ENCODE results near the gene CNGA3. TPM values are rescaled to one million over a fixed set of nuclear protein-coding genes. Genes with fewer than 3 reads are reported as not detected.

The CNGA3 gene
- total and polyA plus RNA-seq, 2 experiments from 2014 or later = not detected

GRCh38 chr2:98383166-98383565, 36.9 kb downstream of the CNGA3 start:
- Mint-ChIP-seq H3K27ac (no peak overlapping the region; the same call in 1 of the 2 replicates), H3K4me3 (no peak overlapping the region), H3K4me1 (peaks cover 9% of the 10 kb centered on the region; the same call in 2 of the 3 replicates), H3K9me3 (no peaks in the 10 kb centered on the region; the same call in 2 of the 3 replicates), H3K27me3 (ENCODE audit: insufficient read depth, low read depth, poor library complexity) (peaks cover 5% of the 10 kb centered on the region), H3K36me3 (ENCODE audit: low read depth) (no peaks in the 10 kb centered on the region)
- H2AFZ ChIP-seq = no peak overlapping the region
- no peaks in the 10 kb centered on the region for H3K79me2 ChIP-seq (replicated peaks; ENCODE audit: insufficient read depth)
- H3K36me3 ChIP-seq (ENCODE audit: insufficient read depth) = no peaks in the 10 kb centered on the region
- H3K9me2 ChIP-seq (ENCODE audit: insufficient read depth) = no peaks in the 10 kb centered on the region
- no peak for DNase-seq (ENCODE audit: low spot score)
- H3K4me2 ChIP-seq = no peak overlapping the region
- peak; percentile 39 for ATAC-seq
- H3K4me1 ChIP-seq (ENCODE audit: insufficient read depth) = no peaks in the 10 kb centered on the region
- H4K20me1 ChIP-seq (replicated peaks; ENCODE audit: insufficient read depth) = 0 out of 2 replicates have a peak, but pooled peaks cover 6% of the 10 kb centered on the region
- H3K27me3 ChIP-seq (ENCODE audit: insufficient read depth) = no peaks in the 10 kb centered on the region
- H3F3A ChIP-seq (replicated peaks; ENCODE audit: low read depth) = no peaks in the 10 kb centered on the region
- H3K27ac ChIP-seq (ENCODE audit: low read depth) = no peak overlapping the region
- no peak for TF ChIP-seq REST (IDR thresholded peaks at IDR 0.05; ENCODE audit: unreplicated experiment)
- TF ChIP-seq JUNB (IDR thresholded peaks at IDR 0.05; ENCODE audit: unreplicated experiment) = no peak
- no peak for TF ChIP-seq STAT1 (IDR thresholded peaks at IDR 0.05; ENCODE audit: unreplicated experiment)
- TF ChIP-seq ZNF331 (CRISPR knock-in tag; IDR thresholded peaks at IDR 0.05; ENCODE audit: low read depth) = no peak
- TF ChIP-seq ZNF462 (CRISPR knock-in tag; IDR thresholded peaks at IDR 0.05) = no peak
- TF ChIP-seq POLR2AphosphoS5 (IDR thresholded peaks at IDR 0.05; ENCODE audit: low read depth) = no peak
- no peak for TF ChIP-seq ETS1 (IDR thresholded peaks at IDR 0.05)
- no peak for TF ChIP-seq ZNF114 (CRISPR knock-in tag; IDR thresholded peaks at IDR 0.05)
- no peak overlapping the region for H3K4me3 ChIP-seq

Measured in GM23338 (cell line).